Non-pigmented ciliary epithelial cell (primary cell): Measurements from ENCODE around the gene SUDS3.

Source experiments
- DNase-seq: peaks from one replicate; pipeline ENCODE4 v3.0.0-alpha.2; 2010; ENCODE audit warnings: low read depth

The SUDS3 gene

DNA sequence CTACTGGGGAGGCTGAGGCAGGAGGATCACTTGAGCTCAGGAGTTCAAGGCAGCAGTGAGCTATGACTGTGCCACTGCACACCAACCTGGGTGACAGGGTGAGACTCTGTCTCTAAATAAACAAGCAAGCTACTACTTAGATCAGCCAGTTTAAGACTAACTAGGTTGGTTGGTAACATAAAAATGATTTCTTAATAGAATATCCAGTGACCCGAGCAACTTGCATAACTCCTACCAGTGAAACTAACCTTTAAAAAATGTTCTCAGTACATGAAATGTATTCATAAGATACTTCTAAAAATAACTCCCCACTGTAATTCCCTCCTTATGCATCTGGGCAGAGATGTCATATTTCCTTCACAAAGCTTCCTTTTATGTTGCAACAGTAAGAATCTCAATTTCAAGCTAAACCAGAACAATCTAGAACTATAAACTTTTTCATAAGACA, 19.5 kb upstream of the SUDS3 start:
- peak; percentile 70 for DNase-seq

DNA sequence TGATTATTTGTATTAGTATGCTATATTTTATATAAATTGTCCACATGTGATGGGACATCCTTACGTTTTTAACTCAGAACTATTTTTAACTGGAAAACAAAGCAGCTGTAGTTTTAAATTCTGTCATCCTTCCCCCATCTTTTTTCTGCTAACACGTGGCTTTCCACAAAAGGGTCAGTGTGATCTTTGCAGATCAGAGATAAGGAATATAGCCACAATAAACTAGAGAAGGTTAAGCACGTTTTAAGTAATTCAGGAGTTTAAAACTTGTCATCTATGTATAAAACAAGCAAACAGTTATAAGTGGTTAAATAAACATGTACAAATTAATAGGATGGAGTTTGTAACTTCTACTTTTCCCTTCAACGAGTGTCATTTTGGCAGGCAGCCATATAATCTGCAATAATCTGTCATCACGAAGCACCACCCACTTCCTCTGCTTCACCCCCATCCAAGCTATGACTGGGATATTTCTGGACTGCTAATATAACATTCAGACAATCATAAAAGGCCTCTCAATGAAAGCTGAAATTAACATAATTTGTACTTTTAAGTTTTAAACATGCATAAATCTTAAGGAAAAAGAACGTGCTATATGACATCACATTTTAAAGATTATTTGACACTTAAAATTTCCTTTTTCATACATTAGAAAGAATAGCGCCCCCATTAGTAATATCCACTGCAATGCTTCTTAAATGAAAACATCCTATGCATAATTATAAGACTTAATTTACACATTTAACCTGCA, 18.9 kb upstream of the SUDS3 start:
- no peak for DNase-seq

DNA sequence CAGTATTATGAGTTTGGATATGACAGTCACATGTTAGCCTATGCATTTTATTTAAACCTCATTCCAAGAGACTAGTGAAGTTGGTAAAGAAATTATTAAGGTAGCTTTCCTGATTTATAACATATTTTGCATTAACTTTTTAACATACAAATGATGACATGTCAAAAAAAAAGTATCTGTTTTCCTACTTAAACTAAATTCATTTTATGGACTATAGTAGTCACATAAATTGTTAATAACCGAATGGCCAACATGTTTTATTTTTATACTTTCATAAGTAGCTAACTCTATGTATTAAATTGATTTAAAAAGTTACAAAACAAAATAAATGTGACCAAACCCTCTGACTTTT, 18.4 kb upstream of the SUDS3 start:
- no peak for DNase-seq

DNA sequence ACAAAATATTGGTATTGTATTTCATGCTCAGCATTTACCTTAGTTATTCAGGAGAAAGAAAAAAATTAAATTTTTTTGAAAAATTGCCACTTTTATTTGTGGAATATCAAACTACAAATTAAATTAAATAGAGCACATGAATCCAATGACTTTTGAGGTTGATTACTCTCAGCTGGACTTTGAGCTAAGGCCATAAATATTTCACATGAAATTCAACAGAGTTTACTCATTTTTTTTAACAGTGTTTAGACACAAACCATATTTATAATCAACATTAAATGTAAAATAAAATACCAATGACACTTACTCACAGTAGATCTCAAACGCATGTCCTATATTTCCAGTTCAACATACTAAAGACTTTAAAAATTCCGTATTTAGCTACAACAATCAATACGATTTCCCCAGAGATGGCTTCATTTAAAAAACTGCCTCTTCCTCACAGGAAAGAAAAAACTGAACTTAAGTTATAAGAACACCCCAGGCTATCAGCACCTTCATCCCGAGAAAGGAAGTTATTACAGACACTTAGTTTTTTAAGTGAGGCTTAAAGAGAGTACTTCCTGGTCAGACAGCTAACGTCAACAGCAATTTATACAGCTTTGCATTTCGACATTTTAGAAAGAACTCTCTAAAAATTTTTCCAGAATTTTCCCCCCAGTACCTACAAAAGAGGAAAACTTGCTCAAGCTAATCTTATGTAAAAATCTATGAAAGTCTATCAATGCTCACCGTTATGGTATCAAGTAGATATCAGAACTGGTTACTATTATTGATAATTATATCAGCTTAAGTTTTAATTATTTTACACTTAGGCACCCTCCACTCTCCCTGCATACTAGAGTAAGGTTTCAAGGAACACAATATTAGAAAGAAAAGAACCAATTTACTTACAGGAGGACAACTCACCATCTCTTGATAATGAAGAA, 17.5 kb upstream of the SUDS3 start:
- no peak for DNase-seq

DNA sequence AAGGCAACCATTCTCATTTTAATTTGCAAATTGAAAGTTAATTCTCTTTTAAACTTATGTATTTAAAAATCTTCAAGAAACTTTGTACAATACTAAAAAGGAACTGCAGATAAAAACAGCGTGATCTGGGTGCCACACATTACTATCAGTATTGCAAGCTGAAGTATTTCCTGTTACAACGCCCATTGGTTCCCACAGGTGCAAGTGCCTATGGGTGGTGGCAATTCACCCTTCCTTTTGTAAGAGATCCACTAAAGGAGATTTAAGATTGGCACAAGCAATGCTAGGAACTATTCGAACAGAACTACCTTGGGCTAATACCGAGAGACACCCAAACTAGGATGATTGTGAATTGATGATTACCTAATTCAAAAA, 16.8 kb upstream of the SUDS3 start:
- no peak for DNase-seq

DNA sequence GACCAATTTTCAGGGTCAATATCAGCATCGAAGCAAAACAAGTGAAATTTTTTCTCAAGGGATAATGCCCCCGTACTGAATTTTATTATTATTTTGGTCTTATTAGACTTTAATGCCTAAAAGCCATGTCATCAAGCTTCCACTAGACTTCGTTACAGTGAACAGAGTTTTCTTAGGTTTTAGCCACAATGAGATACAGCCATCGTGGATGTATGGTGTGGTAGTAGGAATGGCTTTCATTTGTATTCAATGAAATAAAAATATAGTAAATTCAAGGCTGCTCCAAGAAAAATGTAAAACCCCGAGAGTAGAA, 15.3 kb upstream of the SUDS3 start:
- DNase-seq = no peak

DNA sequence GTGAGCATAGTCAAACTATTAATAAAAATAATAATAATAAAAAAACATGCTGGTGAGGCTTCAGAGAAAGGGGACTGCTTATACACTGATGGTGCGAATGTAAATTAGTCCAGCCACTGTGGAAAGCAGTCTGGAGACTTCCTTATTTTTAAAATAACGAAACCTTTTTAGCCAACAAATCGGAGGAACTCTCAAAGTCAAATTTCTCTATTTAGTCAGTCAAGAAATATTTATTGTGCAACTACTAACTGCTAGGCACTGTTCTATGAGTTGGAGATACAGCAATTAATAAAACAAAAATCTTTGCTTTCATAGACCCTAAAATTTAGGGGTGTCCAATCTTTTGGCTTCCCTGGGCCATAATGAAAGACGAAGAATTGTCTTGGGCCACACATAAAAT, 14.5 kb upstream of the SUDS3 start:
- no peak for DNase-seq

DNA sequence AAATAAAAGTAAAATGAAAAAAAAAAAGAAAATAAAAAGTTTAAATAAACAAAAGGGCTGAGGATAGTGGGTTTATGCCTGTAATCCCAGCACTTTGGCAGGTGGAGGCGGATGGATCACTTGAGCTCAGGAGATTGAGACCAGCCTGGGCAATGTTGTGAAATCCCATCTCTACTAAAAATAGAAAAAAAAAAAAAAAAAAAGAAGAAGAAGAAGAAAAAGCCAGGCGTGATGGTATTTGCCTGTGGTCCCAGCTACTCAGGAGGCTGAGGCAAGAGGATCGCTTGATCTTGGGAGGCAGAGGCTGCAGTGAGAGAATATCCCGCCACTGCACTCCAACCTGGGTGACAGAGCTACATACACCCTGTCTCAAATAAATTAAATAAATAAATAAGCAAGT, 7.5 kb upstream of the SUDS3 start:
- DNase-seq = no peak

DNA sequence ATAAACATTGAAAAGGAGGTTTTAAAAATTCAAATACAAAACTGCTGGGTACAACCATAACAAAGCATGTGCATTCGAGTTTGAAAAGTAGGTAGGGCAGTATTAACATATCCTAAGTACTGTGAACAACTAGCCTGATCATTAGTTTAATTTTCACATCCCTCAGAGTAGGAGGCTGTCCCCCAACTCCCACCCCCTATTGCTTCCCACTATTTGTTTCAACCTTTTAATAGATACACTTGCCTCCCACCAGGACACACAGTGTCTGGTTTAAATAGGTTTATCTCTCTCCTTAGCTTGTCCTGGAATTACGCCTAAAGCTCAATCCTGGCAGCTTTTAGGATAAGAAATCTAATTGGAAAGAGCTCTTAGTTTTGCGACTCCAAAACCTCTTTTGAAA, 5.8 kb upstream of the SUDS3 start:
- no peak for DNase-seq

DNA sequence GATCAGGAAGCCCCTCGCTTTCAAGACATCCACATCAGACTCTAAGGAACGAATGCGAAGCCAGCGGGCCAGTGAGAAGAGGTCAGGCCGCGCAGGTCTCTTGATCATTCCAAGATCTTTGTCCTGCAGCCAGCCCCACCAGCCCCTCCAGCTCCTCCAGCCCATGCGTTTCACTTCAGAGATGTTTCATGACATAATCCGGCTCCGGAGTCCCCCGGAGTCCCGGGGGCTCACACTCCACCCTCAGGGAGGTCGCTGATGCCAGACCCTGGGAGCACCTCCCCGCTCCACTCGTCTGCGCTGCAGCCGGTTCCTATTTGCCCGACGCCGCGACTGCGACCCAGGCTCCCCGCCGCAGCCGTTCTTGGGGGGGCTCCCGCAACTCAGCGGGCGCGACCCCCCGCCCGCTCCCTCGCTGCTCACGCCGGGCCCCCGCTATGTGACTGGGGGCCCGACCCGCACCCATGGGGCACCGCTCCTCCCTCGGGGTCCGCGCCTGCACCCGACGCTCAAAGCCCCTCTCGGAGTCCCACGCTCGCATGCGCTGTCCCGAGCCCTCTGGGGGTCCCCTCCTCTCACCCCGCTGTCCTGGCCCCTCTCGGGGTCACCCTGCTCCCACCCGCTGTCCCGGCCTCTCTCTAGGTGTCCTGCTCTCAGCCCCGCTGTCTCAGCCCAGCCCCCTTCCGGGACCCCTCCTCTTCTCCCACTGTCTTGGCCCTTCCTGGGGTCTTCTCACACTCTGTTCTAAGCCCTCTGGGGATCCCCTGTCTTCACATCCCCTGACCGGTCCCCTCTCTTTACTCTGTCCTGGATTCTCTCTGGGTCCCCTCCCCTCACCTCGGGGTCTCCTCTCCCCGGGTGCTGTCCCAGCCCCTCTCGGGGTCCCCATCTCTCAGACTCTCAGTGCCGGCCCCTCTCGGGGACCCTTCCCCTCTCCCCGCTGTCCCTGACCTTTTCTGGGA, 4.8 kb upstream of the SUDS3 start:
- DNase-seq = no peak

DNA sequence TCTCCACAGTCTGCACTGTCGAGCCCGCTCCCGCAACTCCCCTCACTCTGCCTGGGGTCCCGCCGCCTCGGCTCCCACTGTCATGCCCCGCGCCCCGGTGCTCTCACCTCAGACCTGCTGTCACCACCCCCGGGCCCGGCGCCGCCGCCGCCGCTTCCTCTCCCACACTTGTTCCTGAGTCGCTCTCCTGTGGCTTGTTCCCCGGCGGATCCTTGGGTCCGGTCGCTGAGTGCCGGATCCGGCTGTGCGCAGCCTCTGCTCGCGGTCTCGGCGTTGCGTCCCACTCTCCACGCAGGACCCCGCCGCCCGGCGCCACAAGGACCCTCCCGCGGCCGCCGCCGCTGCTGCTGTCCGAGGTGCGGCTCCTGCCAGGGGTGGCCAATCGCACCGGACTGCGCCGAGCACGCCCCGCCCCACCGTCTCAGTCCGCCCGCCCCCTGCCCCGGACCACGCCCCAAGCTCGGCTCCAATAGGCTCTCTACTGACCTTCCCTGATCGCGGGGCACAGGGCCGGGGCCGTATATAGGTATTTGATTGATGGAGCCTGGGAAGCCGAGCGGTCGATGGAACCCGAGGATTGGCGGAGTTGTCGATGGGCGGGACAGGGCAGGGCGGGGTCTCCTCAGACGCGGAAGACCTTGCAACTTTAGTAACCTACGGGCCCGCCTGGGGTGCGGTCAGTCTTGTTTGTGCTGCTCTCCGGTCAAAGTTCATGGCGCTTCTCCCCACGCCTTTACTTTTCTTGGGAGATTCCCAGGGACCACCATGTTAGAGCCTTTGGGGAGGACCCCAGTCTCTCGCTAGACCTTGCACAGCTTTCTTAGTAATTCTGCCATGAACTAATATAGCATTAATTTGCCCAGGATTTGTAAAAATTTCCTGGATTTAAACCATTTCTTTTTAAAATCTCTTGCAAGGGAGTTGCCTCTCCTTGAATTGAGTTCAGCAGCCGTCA, 3.5 kb upstream of the SUDS3 start, which contains the start of gene TAOK3:
Gene TAOK3 (minus strand): TSS at position 367 of the 955 bp plus-strand sequence. CDS start 117,340 bp downstream, outside the sequence.
- peak; percentile 96 for DNase-seq

DNA sequence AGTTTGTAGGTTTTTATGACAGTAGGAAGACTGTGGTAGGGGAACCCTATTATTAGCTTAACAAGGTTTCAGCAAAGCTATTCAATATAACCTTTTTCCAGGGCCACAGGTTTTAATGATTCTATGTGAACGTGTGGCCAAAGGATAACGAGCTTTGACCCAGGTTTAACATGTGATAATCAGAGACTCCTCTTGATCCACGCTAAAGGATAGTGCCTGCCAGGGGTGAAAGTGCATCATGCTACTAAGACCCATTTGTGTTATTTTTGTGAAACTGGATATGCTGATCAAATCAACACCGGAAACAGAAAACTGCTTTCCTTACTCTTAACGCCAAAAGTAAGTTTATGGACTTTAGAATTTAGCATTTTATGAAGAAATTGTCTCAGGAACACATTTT, 2.7 kb upstream of the SUDS3 start:
- DNase-seq = no peak

DNA sequence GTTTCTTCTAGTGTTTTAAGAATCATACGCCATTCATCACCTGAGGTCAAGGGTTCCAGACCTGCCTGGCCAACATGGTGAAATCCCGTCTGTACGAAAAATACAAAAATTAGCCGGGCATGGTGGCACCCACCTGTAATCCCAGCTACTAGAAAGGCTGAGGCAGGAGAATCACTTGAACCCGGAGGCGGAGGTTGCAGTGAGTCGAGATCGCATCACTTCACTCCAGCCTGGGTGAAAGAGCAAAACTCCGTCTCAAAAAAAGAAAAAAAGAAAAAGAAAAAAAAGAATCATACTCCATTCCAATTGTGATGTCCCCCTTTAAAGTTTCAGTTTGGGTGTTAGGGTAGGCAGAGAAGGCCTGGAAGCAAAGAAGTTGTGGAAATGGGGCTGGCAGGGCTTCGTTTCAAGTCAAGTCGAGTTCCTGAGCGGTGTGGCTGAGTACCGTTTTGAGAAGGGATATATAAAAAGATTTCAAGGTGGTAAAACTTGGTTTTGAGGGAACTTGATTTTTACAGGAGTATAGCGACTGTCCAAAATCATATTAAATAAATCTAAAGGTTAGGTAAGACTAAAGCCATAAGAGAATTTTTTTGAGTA, 2.1 kb upstream of the SUDS3 start:
- DNase-seq = no peak

DNA sequence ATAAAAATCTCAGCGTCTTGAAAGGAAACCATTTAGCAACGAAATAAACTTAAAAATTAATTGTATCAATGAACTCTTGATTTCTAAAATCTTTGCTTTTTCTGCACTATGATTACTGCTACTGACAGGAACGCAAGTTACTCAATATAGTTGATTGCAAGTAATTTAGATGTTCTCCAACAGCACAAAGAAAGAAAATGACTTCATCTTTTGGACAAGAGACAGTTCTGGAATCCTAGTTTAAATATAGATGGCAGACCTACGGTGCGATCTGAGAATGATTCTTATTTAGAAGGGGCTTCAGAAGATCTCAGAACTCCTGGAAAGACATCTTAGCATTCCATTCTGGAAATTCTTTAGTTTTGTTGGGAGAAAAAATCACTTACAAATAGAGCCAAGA, 1.4 kb upstream of the SUDS3 start:
- no peak for DNase-seq

DNA sequence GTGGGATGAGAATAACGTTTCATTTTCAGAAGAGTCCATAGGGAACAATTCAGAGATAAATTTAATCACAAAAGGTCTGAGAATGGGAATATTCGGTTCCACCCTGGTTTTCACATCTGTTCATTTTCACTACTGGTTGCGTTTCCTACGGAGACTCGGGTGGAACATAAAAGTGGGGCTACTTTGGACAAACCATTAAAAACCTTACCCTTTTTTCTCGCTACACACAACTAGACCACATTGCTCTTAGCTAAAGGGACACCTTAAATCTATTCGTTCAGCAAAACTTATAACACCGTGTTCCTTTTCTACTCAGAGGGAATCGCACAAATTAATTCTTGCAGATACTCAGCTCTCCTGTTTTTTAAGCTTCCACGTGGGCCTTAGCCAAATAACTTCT, 1.0 kb upstream of the SUDS3 start:
- DNase-seq = no peak

DNA sequence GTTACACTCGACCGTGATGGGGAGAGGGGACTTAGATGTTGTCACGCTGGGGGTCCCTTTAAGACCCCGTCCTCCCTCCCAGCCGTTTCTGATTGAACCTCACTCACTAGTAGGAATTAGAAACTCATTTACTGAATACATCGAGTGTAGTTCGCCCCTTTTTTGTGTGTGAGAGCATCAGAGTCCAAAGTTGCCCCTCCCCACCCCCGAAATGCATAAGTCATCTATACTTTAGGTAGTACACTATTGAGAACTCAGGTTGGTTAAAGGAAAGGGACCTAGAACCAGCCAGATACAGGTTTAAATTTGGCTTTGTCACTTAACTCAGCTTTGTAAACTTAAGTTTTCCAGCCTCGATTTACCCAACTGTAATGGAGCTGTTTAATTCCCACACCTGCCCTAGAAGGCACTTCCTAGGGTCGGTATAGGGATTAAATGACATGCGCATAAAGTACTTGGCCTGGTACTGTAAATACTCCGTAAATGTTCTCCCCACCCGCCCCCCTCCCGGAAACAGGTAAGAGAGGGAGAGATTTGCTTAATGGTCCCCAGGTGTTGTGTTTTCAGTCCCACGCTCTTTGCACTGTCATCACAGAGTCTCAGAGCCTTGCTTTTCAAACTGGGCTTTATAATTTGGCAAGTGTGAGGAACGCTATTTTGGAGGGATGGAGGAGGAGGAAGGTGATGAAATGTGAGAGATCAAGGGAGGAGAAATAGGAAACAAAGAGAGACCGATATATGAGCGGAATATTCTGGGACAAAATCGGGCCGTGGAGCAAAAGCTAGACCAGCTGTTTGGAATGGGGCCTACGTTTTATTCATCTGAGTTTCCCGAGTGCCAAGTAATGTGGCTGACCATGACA, 897 bp downstream of the SUDS3 start:
- no peak for DNase-seq

DNA sequence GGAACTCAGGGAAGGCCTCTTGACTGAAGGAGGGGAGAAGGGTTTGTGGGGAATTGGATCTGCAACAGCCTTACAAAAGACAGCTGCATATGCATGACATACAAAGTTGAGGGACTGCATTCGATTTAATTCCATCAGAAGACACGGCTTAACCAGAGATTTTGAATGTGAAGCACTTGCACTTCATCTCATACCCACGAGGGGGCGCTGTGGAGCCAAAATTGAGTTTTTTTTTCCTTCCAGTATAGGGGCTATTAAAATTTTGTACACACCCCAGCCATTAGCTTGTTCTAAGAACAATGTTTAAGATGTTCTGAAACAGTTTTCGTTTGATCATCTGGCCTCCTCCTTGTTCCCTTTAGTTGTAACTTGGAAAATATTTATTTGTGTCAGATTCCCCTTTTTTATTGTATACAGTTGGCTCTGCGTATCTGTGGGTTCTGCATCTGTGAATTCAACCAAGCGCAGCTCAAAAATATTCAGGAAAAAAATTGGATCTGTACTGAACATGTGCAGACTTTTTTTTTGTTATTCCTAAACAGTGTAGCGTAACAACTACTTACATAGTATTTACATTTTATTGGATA, 1.6 kb downstream of the SUDS3 start:
- DNase-seq = no peak

DNA sequence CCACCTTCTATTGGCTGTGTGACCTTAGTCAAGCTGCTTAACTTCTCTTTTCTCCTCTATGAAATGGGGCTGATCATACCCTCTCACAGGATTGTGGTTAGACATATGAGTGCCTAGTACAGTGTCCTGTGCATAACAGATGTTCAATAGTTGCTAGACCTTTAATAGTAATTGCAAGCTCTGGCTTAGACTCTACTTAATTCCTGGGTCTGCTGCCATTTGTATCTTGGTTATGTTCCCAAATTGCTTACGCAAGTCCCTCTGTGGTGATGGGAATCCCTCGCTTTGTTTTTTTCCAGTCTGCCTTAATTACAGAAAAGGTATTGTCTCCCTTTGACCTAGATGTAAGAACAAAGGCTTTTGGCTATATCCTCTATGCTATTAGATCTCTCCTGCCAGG, 15.1 kb downstream of the SUDS3 start:
- DNase-seq = no peak

DNA sequence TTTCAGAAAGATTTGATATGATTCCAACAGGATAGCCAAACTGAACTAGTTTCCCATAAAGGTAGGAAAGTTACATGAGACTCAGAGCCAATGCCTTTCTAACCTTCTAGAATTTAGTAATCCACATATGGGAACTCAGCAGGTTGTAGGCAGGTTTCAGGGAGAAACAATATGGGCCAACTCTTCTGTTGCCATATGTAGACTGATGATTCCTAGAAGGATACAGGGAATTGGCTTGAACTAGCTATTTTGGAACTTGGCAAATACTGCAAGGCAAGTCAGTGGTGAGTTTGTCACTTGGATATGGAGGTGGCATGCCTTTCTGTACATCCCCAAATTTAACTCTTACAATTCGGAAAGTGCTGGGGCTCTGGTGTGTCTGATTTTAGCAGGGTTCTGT, 15.5 kb downstream of the SUDS3 start:
- DNase-seq = no peak
